OCI-M1 (cell line): Measurements from ENCODE around the gene LTK.

Experiments used
- DNase-seq: peaks from one replicate; lab custom pipeline; 2025; lab: John Stamatoyannopoulos, UW

The LTK gene

GRCh38 chr15:41513506-41514227 lies at the start of gene LTK:
Gene LTK (minus strand): TSS chr15:41513827. CDS start chr15:41513709, 118 bp downstream.
- peak; percentile 26 for DNase-seq

- DNase-seq = peak; percentile 56
Measured at GRCh38 chr15:41562784-41563198, 49.2 kb upstream of the LTK start.

GRCh38 chr15:41562244-41562643 lies 48.6 kb upstream of the LTK start:
- no peak for DNase-seq

- no peak for DNase-seq
Measured at GRCh38 chr15:41561777-41562145, 48.1 kb upstream of the LTK start.

- no peak for DNase-seq
Measured at GRCh38 chr15:41561104-41561776, 47.6 kb upstream of the LTK start.

GRCh38 chr15:41560572-41560874 lies 46.9 kb upstream of the LTK start:
- DNase-seq = no peak

GRCh38 chr15:41559239-41559782 lies 45.7 kb upstream of the LTK start:
- no peak for DNase-seq

- DNase-seq = peak; percentile 68
Measured at GRCh38 chr15:41558400-41559238, 45.0 kb upstream of the LTK start, which contains the start of gene TYRO3. Gene TYRO3 (plus strand): TSS chr15:41559212. CDS start chr15:41559258, 46 bp downstream.

- peak; percentile 77 for DNase-seq
Measured at GRCh38 chr15:41557673-41558399, 44.2 kb upstream of the LTK start.

- no peak for DNase-seq
Measured at GRCh38 chr15:41556677-41557076, 43.0 kb upstream of the LTK start.

GRCh38 chr15:41554915-41555314 lies 41.3 kb upstream of the LTK start:
- DNase-seq = no peak

GRCh38 chr15:41554343-41554742 lies 40.7 kb upstream of the LTK start:
- no peak for DNase-seq

- no peak for DNase-seq
Measured at GRCh38 chr15:41553731-41554130, 40.1 kb upstream of the LTK start.

- no peak for DNase-seq
Measured at GRCh38 chr15:41550066-41550775, 36.6 kb upstream of the LTK start.

GRCh38 chr15:41546851-41547786 lies 33.5 kb upstream of the LTK start:
- no peak for DNase-seq

GRCh38 chr15:41545218-41545617 lies 31.6 kb upstream of the LTK start:
- DNase-seq = no peak

GRCh38 chr15:41544650-41545015 lies 31.0 kb upstream of the LTK start:
- DNase-seq = no peak

- no peak for DNase-seq
Measured at GRCh38 chr15:41543521-41543870, 29.9 kb upstream of the LTK start.

- DNase-seq = no peak
Measured at GRCh38 chr15:41536866-41537265, 23.2 kb upstream of the LTK start.

GRCh38 chr15:41535544-41535943 lies 21.9 kb upstream of the LTK start:
- DNase-seq = peak; percentile 5
